HG03520 (cell line): Measurements from ENCODE around the gene GPC5.
"Not testable (repeated sequence)": the region's sequence is repeated elsewhere in the genome, so short reads cannot be mapped to it uniquely, and the experiment has no call there.

ENCODE experiments used
- ATAC-seq: cut with Tn5 transposase; IDR thresholded peaks from one replicate; pipeline ENCODE4 v1.9.1; 2021; ENCODE audit warnings: mild to moderate bottlenecking, moderate library complexity; ENCODE audit not compliant: unreplicated experiment

GPC5 gene

DNA sequence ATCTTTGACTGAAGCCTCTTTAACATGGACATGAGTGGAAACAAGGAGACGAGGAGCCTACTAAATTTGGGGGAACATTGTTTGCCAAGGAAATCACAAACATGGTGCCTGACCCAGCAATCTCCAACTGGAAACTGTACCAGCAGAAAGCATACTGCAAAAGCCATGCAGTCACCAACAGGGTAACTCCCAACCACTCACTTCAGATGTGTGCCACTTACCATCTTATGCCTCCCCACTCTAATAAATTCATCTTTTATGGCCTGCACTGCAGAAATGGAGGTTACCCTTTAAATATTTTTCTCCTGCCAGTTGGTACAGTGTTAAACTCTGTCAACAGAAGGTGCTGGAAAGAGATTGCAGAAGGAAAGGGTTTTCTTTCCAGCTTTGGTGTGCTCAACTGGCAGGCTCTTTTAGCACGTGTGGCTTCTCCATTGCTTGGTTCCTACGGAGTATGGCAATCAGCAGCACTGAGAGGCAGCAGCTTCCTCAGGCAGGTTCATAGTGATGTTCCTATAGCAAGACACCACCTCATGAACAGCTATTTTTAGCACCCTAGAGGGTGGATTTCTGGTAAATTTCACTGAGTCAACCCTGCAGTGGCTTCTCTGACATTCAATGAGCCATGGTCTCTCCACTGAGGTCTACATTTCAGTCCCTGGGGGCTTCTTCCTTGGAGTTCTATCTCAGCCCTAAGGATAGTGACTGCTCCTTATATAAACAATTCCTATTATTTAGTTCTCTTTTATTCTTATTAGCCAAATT lies 29.6 kb upstream of the GPC5 start:
- peak; percentile 33 for ATAC-seq

DNA sequence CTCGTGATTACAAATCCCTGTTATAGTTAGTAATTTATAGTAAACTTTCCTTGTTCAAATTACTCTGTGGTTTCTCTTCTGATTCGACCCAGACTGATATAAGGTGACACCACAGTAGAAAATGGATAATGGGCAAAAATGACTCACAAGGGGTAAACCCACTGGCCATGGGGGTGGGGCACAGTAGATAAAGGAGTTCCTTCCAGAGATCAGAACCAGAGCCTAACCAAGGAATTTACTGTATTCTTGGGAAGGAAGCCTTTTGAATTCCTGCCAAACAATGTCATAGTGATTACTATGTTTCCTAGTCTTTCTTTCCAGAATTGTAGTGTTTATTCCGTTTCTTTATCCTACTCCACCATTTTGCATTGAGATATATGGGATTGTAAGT lies 29.0 kb upstream of the GPC5 start:
- peak; percentile 33 for ATAC-seq

DNA sequence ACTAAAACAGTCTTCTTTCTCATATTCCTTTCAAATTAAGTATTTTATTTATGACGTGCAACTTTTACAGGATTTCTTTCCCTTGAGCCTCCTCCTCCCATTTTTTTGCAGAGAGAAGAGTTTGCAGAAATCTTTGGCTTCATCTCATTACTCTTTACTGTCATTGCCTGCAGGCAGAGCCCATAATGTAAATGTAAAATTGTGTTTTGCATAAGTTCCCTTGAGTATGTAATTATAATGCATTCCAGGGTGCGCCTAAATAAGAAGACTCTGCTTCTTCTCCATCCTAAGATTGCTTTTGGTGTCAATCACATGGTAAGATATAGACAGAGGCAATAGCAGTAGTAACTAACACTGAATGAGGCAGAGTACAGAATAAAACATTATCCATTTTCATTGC lies 27.9 kb upstream of the GPC5 start:
- ATAC-seq, result no peak

DNA sequence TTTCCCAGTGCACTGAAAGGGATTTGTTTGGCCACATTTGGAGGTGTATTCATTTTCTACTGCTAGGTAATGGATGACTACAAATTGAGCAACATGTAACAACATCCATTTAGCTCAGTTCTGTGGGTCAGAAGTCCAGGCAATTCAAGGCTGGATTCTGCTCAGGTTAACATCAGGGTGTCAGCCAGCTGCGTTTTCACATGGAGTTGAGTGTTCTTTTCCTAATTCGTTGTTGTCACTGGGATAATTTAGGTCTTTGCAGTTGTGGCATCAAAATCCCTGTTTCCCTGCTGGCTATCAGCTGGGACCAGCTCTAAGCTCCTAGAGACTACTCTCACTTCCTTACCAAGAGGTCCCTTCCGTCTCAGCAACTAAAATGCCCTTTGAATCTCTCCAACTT lies 25.5 kb upstream of the GPC5 start:
- ATAC-seq, result no peak

DNA sequence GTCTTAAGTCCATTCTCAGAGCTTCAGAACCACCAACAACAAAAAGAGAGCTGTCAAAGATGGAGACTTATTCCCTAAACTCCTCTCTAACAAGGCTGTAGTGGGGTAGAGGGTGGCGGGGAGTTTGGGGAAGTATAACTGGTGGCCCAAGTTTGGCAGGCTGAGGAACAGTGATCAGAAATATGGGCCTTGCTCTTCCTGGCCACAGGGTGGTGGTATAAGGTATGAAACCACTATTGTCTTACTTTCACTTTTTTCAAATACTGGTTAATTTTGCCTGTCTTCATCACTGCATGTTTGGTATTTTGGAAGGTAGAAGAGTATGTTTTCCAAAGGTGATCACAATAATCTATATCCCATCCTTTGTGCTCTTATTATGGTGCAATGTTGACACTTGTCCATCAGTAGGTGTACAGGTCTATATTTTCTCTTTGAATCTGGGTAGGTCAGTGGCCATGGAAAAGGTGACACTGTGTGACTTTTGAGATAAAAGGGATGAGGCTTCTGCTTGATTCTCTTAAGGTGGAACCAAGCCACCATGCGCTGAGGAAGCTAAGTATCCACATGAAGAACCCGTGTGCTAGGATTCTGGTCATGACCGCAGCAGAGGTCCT lies 23.2 kb upstream of the GPC5 start:
- peak; percentile 97 for ATAC-seq

DNA sequence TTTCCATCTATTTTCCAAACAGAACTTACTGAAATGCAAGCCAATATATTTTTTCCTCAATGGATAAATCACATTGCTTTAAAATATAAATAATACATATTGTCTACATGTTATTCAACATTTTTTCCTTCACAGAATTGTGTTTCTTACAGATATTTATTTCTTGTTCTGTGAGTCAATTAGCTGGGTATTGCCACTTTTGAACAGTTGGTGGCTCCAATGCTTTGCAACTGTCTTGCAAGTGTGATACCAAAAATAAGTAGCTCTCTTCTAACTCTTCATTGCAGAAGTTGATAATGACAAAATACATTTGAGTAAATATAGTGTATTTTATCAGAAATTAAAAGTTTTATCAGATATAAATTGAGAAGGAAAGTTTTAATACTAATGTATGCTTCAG lies 17.1 kb upstream of the GPC5 start:
- ATAC-seq, result no peak

DNA sequence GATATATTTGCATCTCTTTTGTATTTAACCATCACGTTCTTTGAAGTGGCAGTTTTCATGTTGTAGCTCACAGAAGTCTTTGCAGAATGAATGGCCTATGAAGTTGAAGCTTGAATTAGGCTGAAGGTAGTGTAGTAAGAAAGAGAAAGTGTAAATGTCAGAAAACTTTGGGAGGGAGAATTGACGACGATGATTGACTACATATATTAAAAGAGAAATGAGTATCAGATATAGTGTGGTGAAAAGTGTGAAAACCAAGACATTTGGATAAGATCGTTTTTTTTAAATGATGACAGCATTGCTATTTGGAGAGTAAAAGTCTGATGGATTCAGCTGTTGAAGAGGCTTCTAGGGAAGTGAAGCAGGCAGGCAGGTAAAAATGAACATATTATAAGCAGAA lies 14.6 kb upstream of the GPC5 start:
- no peak for ATAC-seq

DNA sequence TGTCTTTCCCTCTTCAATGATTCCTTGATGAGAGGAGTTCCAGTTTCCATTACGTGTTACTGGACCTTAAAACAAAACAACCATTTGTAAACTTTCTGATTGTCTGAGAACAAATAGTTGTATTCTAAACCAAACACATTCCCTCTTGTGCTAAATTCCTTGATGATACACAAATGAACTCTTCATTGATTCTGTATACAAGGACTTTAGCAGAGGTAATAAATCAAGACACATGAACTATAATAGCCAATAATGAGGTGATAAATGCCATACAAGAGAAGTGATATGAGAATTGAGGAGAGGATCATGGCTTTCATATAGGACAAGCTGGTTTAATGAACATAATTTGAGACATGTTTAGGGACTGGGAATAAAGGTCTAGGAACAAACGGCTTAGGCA lies 13.5 kb upstream of the GPC5 start:
- ATAC-seq, result no peak

DNA sequence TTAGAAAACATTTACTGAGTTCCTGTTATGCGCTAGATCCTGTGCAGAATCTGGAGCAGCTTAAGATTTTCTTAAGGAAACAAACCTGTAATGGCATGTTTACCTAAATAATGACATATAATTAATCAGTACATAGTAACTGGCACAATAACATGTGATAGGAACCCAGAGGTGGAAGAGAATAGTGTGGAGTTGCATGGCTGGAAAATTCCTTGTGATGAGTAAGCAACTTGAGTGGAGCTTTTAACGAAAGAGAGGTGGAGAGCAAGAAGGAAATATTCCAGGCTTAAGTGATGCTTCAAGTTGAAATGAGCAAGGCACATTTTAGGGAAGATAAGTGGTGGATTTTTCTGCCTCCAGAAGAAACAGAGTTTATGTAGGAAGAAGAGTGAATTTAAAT lies 9.2 kb upstream of the GPC5 start:
- ATAC-seq, result no peak

DNA sequence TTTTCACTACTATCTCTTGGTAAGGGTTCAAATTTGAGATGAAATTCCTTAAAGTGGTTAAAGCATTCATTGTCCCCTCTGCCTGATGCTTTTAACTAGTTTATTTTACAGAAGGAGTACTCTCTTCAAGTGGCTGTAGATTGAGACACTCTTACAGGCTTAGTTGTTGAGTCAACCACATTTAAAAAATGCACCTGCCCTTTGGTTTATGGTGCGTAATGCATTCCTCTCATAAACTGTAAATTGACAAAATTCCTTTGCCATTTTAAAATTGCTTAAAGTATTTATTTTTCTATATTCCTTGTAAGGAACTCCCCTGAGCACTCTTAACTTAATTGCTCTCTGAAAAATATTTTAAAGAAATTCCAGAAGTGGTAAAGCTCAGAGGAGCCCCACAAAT lies 826 bp upstream of the GPC5 start:
- ATAC-seq, result no peak

DNA sequence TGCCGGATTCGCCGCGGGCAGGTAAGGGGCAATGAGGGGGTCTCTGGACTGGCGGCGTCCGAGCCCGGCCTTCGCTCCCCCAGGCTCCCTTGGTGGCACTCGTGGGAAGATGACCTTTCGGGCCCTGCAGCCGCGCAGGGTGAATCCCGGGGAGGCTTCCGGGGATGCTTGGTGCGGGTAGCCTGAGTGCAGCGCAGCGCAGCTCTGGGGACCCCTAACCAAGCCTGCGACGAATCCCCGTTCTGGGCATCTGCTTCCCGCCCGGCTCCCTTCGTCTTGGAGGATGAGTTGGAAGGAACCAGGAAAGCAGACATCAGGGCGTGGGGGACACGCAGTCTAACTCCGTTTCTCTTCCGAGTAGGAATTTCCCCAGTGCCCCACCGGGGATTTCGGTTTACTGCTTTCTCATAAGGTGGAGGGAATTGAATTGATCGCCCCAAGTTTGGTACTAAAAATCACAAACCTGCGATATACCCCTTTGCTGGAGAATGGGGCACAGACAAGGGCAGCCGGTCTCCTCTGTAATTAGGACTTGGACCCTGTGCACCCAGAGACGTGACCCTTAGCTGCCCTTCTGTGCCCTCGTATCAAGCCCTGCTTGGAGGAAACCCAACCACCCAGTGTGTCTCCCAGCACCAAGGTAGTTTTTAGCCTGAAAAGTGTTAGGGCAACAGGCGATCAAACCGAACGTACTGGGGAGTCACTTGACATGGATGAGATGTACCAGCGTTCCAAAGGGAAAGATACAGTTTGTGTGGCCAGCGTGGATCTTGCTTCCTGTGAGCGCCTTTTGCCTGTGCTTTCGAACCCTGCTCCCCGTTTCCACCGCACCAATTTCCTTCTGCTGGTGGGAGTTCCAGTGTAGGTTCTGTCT lies 1.0 kb downstream of the GPC5 start:
- ATAC-seq, result peak; percentile 7

DNA sequence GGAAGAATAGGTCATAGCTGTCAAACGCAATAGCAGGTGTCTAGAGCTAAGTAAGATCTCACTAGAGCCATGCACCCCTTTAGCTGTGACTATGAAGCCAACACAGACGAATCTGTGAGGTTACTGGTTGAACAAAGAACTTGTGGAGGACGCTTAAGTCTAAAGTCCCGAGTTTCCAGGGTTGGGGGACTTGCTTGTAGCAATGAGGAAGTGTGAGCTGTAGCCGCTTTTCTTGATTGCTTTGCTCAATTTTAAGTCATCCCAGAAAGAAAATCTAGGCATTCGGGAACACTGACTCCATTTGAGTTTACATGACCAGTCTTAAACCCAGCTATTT lies 1.6 kb downstream of the GPC5 start:
- ATAC-seq, result no peak

DNA sequence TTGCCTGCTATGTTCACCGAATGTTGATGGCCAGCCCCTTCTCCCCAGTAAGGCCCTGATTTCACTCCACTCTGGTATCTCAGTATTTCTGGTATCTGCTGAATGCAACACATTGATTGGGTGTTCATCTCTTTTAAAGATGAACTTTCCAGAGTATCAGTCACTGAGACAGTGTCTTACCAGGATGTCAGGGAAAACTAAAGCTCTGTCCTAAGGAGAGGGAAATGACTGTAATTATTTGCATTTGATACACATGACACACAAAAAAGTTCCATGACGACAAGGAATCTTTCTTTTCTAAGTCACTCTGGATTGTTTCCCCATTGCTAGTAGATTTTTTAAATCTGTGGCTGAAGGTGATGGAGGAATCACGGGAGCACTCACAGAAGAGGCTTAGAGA lies 2.2 kb downstream of the GPC5 start:
- no peak for ATAC-seq

DNA sequence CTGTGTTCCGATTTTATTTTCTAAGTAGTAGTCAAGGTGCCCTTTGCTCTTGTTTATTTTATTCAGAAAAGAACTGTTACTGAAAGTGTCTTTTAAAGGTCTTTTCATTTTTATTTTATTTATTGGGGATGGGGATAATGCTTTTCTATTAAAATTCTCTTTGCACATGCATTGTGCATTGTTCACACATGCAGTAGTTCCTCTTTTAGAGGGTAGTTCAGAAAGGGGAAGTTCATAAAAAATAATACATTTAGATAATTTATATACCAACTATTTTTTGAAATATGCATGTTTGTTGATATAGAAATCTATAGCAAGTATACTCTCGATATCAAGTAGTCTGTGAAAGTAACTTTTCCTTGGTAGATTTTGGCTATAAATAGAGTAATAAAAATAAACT lies 3.5 kb downstream of the GPC5 start:
- ATAC-seq, result no peak

DNA sequence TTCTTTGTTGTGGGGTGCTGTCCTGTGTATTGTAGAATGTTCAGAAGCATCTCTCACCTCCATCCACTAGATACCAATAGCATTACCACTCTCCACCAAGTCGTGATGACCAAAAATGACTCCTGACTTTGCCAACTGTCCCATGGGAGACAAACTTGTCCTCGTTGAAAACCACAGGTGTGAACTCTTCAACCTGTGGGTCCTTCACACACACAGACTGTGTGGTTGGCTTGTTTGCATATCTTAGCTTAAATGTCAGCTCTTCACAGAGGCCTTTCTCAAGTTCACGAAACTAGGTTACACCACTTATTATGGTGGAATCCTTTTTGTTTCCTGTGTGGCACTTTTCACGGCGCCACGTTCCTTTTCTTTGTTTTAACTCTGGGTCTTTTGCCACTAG lies 6.8 kb downstream of the GPC5 start:
- peak; percentile 45 for ATAC-seq

DNA sequence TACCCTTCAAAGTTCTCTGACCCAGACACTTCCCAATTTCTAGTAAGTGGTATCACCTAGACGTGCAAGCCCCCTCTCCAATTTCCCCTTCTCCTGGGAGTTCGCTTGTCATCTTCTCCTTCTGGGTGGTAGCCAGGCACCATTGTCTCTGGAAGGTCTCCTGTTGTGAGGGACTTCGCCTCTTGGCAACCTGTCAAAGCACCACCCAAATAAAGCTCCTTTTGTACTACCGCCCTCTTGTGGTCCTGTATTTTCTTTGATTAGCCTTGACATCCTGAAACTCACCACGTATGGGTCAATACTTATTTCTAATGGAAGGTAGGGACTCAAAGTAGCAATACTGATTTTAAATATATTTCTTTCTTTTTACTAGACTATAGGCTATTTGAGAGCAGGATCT lies 8.2 kb downstream of the GPC5 start:
- peak; percentile 77 for ATAC-seq

DNA sequence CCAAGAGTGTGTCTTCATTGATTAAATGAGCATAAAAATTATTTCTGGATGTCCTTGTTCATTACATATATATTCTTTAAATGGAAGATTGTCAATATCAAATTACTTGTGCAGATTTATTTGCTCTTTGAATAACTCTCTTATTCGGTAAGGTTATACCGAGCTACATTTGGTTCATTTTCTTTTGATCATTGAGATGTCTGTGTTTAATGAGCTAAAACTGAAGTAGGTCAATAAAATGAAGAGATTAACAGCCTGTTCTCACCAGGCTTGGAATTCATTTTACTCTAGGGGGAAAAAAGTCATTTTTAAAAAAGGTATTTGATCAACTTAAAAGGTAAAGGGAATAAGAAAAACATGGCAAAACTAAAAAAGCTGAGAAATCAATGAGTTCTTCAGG lies 10.6 kb downstream of the GPC5 start:
- no peak for ATAC-seq

DNA sequence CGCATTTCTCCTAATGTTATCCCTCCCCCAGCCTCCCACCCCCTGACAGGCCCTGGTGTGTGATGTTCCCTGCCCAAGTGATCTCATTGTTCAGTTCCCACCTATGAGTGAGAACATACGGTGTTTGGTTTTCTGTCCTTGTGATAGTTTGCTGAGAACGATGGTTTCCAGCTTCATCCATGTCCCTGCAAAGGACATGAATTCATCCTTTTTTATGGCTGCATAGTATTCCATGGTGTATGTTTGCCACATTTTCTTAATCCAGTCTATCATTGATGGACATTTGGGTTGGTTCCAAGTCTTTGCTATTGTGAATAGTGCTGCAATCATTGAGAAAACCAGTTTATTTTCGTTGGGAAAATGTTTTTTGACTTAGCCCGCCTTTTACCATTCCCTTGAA lies 18.2 kb downstream of the GPC5 start:
- not testable (repeated sequence) for ATAC-seq

DNA sequence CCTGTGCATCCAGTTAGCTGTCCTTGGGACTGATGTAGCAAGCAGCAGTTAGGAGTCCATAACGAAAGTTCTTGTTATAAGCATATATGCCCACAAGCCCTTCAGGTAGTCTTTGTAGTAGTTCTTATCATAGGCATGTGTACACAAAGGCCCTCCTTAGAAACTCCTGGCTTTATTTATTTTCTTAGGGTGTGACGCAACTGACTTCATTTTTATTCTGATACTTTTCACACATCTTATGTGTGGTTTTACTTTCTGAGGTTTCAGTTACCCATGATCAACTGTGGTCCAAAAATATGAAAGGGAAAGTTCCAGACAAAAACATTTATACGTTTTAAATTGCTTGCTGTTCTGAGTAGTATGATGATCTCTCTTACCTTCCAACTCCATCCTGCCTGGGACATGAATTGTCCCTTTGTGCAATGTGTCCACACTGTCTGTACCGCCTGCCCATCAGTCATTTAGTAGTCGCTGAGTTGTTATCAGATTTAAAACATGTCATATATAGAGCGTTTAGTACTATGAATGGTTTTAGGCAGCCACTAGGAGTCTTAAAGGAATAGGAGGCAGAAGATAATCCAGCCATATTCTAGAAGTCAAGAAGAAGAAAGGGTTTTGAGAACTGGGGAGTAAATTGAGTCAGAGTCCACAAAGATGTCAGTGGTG lies 19.4 kb downstream of the GPC5 start:
- no peak for ATAC-seq

DNA sequence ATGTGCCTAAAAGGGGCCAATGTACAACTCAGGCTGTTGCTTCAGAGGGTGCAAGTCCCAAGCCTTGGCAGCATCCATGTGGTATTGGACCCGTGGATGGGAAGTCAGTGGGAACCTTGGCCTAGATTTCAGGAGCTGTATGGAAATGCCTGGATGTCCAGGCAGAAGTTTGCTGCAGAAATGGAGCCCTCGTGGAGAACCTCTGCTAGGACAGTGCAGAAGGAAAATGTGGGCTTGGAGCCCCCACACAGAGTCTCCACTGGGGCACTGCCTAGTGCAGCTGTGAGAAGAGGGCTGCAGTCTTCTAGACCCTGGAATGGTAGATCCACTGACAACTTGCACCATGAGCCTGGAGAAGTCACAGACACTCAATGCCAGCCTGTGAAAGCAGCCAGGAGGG lies 28.5 kb downstream of the GPC5 start:
- ATAC-seq, result no peak

DNA sequence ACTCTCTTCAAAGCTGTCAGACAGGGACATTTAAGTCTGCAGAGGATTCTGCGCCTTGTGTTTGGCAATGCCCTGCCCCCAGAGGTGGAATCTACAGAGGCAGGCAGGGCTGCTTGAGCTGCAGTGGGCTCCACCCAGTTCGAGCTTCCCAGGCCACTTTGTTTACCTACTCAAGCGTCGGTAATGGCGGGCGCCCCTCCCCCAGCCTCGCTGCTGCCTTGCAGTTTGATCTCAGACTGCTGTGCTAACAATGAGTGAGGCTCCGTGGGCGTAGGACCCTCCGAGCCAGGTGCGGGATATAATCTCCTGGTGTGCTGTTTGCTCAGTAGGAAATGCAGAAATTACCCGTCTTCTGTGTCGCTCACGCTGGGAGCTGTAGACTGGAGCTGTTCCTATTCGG lies 40.3 kb downstream of the GPC5 start:
- not testable (repeated sequence) for ATAC-seq

DNA sequence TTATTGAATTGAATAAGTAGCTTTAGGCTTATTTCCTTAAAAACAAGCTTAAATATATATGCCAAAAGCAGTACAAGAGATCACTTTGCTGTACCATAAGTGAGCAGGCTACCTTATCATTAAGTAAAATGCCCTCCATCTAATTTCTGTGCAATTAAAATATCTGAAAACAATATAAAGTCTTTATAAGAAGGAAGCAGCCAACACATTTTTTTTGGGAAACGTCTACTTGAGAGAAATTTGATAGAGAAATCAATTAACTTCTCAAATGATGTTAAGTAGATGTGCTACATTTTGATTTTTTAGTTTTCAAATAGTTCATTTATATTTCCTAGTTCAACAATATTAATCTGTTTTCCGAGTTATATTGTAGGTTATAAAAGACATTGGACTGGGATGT lies 52.5 kb downstream of the GPC5 start:
- no peak for ATAC-seq
